AG09319 (cell line): ENCODE results near the gene ALX3.
"Not testable (repeated sequence)": the region's sequence is repeated elsewhere in the genome, so short reads cannot be mapped to it uniquely, and the experiment has no call there.

Experiments
- DNase-seq: peaks from one replicate; pipeline ENCODE4 v3.0.0-alpha.2; 2010; ENCODE audit warnings: low read depth; ENCODE audit errors: extremely low read depth
- TF ChIP-seq, protein P1 (sequence below): IDR thresholded peaks from 2 replicates; pipeline ENCODE4 v1.5.1; 2011; ENCODE audit warnings: low read depth, mild to moderate bottlenecking, inconsistent platforms, low read length, moderate library complexity

The ALX3 gene

DNA sequence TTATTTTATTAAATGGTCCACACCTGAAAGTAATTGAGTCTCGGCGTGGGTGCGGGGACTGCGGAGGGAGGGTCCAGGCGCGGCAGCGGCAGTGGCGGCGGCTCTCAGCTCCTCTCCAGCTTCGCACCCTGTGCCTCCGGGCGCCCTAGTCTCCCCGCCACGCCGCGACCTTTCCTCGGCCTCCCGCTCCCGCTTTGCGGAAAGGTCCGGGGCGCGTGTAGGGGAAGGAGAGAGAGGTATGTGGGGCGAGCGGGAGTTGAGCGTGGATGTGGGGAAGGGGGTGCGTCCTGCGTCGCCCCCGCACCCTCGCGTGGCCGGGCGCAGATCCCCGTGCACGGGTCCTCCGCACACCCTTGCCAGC, 13.4 kb upstream of the ALX3 start:
- TF ChIP-seq, protein P1, sequence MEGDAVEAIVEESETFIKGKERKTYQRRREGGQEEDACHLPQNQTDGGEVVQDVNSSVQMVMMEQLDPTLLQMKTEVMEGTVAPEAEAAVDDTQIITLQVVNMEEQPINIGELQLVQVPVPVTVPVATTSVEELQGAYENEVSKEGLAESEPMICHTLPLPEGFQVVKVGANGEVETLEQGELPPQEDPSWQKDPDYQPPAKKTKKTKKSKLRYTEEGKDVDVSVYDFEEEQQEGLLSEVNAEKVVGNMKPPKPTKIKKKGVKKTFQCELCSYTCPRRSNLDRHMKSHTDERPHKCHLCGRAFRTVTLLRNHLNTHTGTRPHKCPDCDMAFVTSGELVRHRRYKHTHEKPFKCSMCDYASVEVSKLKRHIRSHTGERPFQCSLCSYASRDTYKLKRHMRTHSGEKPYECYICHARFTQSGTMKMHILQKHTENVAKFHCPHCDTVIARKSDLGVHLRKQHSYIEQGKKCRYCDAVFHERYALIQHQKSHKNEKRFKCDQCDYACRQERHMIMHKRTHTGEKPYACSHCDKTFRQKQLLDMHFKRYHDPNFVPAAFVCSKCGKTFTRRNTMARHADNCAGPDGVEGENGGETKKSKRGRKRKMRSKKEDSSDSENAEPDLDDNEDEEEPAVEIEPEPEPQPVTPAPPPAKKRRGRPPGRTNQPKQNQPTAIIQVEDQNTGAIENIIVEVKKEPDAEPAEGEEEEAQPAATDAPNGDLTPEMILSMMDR: no peak
- no peak for DNase-seq

DNA sequence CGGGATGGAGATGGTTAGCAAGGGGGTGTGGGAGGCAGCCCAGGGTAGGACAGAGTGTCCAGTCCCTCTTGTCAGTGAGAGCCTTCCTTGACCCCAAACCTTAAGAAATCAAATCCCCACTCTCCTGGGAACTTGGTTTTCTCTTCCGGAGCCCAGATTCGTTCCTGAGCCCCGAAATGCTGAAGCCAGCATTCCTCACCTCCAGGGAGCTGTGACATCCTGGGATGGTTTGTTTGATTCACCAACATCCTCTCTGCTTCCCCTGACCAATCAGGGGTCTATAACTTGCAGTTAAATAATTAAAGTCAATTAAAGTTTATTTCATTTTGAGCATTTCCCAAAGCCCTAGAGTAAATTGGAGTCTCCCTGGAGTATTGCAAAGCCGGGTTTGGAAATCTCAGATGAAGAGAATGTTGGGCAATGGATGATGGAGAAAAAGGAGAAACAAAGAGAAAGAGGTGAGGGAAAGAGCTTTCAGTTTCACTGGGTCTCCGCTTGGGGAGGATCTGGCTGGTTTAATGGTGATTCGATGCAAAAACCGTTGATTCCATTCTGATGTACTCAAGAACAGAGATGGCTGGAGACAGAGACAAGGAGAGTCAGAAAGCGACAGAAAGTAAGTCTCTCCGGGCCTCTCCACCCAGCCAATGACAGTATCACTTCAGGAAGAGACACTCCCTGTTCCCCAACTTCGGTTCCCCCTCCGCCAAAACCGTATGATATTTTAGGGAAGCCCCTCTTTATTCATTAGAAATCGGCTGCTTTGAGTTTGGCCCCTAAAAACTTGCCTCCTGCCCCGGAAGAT, 12.8 kb upstream of the ALX3 start:
- DNase-seq: no peak
- TF ChIP-seq, protein P1: no peak

DNA sequence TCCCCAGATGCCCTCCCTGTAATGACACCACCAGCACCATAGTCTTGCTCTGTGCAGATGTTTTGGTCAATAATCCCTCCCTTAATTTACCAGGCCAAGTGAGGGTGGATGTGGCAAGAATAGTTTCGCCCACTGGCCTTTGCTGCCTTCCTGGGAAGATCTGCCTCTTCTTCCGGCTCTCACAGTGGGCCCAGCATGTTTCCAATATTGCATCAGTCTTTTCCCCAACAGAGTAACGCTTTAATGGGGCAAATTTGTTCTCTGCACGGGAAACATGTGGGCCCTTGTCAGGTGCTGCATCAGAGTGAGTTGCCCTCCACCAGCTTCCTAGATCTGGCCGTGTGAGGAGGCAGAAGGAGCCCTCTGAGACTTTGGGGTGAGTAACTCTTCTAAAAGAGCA, 12.0 kb upstream of the ALX3 start:
- no peak for DNase-seq
- TF ChIP-seq, protein P1: no peak

GRCh38 chr1:110081061-110081460, 10.6 kb upstream of the ALX3 start:
- no peak for DNase-seq
- TF ChIP-seq, protein P1: no peak

DNA sequence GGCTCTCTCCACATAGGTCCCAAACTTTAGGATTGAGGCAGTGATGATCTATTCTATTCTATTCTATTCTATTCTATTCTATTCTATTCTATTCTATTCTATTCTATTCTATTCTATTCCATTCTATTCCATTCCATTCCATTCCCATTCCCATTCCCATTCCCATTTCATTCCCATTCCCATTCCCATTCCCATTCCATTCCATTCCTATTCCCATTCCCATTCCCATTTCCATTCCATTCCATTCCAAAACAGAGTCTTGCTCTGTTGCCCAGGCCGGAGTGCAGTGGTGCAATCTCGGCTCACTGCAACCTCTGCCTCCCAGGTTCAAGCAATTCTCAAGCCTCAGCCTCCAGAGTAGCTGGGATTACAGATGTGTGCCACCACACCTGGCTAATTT, 9.5 kb upstream of the ALX3 start:
- DNase-seq: not testable (repeated sequence)

DNA sequence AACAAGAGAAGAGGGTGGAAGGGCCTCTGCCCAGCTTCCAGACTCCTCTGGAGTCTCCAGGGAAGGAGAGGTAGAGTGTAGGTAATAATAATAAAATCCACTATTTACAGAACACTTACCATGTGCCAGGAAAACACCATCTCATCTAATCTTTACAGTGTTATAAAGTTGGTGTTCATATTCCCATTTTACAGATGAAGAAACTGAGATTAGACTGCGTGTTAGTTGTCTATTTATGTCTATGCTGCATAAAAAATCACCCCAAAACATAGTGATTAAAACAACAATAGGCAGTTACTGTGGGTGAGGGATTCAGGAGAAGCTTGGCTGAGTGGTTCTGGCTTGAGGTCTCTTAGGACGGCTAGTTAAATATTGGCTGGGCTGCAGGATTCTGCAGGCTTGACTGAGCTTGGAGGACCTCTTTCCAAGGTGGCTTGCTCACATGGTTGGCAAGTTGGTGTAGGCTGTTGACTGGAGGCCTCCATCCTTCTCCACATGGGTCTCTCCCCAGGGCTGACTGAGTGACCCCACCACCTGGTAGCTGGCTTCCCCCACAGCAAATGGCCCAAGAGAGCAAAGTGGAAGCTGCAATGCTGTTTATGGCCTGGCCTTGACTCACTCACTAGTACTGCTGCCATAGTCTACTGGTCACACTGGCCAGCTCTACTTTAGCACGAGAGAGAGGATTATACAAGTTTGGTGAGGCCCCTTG, 6.5 kb upstream of the ALX3 start:
- TF ChIP-seq, protein P1: no peak
- no peak for DNase-seq

DNA sequence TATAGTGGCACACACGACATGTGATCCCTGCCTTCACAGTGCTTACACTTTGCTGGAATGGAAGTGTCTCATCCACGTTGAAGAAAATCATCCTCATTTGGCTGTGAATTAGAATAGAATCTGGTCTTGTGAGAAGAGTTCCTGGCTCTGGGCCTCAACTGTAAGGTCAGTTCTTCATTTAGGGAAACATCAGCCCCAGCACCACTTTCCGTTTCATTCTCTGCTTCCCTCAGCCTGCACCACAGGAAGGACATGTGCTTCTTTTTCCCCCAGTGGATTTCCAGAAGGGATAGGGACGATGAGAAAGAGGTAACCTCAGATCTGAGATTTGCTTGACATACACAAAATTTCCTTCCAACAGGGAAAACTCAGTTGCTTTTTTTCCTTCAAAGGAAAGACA, 3.7 kb upstream of the ALX3 start:
- TF ChIP-seq, protein P1: no peak
- no peak for DNase-seq
